NCI-H146 treated with DMSO at 0.1 percent for 48 hours (cell line): Measurements from ENCODE around the gene CHCHD3.

Experiments
- DNase-seq: peaks from one replicate; lab custom pipeline; 2025; ENCODE audit not compliant: unreplicated experiment; lab: John Stamatoyannopoulos, UW

The CHCHD3 gene

DNA sequence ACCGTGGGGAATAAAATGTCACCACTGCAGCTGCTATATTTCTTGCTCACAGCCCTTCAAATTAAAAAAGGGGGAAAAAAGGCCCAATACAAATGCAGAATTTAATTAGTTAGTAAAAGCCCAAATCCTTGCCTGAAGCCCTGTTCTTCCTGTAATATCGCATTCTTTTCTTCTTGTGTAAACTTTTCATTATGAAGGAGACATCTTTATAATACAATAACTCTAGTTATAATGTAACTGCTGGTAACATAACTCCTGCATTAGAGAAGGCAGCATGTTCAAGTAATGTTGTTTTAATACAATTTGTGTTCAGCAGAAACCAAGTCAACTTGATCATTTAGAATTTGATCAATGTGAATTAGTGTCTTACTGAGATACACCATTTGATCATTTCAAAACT lies 250.9 kb downstream of the CHCHD3 start:
- DNase-seq, result no peak

DNA sequence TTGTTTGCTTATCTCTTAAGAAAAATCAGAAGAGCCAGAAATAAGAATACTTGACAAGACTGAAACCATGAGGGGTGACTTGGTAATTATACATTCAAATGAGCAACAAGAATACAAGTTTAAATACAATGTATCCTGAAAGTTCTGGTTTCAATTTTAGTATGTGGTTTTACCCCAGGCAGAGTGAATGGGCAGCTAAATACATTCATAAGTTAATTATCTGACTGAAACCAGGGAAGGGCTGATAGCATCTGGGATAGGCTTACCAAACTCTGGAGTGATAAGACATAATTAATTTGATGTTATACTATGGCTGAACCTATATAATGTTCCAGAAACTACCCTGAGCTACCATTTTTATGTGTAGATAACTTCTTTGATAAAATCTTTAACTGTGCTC lies 253.4 kb downstream of the CHCHD3 start:
- DNase-seq, result no peak

DNA sequence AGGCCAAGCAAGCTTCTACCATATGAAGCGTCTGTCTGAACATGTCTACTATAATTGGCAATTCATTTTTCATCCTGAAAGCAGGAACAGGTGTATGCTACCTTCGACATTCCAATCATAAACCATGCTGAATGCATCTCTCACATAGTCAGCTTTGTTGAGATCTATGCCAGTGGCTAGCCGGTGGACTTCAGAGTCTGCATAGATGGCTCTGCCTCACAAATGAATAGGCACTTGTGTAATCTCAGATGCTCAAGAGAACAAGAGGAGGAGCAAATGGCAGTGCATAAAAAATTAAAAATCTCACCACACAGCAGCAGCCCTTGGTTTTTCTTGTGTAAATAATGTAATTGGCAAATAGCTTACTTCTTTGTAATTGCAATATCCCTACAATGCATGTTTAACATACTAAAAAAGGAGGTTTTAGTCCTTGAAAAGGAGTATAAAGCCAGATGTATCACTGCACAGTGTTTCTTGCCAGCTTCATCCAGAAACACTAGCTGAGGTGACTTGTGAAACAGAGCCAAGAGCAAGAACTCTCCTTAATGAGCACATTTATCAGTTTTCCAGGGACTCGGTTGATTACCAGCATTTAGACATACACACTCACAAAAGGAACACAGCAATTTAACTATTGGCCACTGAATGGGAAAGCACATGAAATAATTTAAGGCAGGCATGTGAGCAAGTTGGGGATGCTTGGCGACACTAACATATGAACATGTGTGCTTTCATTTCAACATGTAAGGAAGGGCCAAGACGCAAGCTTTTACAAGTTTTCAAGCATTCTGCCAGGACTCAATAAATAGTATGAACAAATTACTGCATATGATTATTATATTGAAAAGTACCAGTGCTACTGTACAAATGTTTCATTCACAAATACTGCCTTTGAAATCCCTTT lies 255.7 kb downstream of the CHCHD3 start:
- DNase-seq, result no peak

DNA sequence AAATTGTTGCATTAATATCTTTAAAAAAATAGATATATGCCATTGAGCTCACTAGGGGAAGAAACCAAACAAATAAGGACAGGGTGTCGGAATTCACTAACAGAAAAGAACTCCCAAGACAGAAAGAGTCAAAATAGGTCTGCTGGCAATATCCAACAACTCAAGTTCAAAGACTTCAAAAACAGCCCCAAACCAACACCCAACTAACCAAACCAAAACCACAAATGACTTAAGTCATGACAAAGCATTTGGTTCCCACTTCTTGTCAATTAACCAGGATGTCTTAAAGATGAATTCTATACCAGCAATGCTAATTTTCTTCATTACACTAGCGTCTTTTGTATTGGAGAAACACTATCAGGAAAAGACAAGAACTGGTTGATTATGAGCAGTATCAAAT lies 256.7 kb downstream of the CHCHD3 start:
- DNase-seq, result no peak

- DNase-seq, result no peak
Observed at GRCh38 chr7:132819648-132820047, 262.2 kb downstream of the CHCHD3 start.

GRCh38 chr7:132817949-132818348 lies 263.9 kb downstream of the CHCHD3 start:
- no peak for DNase-seq

DNA sequence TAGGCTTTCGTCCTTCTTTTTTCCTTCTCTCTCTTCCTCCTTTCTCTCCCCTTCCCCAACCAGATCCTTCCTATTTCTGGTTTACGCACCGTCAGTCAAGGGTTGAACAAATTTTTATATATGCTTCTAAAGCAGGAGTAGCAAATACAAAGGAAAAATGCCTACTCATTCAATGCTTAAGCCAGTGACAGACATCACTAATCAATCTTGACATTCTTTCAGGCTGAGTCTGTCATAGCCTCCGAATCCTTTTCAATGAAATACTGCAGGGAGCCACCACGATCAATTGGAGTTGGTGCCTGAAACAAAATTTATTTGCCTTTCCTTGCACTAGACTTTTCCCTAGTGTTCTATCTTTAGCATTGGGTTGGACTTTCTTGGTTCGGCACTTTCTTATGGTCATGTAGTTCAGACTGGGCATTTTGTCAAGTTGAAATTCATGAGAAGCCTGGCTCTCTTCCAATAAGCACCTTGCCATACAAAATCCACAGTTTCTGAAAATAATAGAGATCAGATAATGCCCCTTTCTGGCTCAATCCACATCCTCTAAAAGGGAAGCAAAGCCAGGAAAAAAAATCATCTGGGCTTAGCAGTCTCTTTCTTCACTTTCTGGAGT lies 266.1 kb downstream of the CHCHD3 start:
- DNase-seq, result no peak

GRCh38 chr7:132815130-132815529 lies 266.8 kb downstream of the CHCHD3 start:
- DNase-seq, result no peak

GRCh38 chr7:132810561-132810960 lies 271.3 kb downstream of the CHCHD3 start:
- no peak for DNase-seq

DNA sequence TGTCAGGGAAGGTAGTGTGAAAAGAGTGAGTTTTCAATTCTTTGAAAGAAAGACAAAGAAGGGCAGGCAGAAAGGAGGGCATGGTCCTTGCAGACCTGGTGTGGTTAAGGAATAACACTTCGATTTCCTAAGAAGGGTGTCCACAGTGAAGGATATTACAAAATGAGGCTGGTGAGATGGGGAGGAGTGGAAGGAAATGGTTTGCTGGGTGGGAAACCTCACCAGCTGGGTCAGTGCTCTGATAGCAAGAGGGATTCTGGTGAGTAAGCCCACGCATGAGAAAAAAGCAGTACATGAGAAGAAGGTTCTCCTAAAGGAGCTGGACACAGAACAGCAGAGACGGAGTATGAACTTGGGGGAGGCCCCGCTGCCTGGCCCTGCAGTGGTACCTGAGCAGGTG lies 275.1 kb downstream of the CHCHD3 start:
- DNase-seq, result no peak

DNA sequence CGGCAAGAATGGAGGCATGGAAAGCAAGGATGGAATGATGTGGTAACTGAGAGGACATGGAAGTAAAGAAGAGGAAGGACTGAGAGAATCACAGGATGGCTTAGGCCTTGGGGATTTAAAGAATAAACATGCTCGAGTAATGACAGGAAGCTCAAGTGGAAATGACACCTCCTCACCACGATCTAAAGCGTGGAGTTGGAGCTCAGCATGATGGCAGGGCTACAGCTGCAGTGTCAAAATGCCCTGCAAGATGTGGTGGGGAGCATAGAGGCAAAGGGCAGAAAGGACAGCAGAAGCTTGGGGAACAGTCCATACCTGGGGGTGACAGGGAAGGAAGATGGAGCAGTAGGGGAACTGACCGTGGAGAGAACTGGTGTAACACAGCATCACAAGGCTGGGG lies 276.1 kb downstream of the CHCHD3 start:
- DNase-seq, result no peak

GRCh38 chr7:132804849-132805485 lies 276.9 kb downstream of the CHCHD3 start:
- no peak for DNase-seq

DNA sequence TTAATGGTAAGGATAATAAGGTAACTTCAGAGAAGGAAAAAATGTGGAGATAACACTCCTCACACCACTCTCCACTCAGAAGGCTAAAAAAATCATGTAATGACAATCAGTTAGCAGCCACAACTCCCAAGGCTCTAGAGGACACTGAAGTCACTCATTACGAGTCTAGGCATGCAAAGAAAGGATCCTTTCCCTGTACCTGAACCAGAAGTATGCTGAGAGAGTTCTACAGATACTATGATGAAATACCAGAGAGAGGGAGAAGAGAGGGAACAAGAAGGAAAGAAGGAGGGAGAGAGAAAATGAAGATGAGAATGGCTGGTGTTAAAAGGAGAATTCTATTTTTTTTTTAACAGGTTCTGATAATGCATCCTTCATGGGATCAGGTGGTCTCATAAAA lies 281.4 kb downstream of the CHCHD3 start:
- no peak for DNase-seq

DNA sequence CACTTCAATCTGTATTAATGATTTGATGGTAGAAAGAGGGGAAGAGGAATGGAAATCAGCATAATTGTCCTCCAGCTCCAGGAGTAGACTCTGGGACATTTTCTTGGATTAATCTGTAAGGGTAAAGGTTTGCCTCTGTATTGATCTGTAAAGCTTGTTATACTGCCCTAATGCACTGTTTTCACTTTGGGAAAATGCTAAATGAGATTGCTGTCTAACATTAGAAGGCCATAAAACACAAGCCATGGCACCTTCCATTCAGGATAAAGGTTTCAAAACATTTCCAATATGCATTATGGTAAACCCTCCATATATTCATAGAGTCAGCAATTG lies 282.8 kb downstream of the CHCHD3 start:
- no peak for DNase-seq

DNA sequence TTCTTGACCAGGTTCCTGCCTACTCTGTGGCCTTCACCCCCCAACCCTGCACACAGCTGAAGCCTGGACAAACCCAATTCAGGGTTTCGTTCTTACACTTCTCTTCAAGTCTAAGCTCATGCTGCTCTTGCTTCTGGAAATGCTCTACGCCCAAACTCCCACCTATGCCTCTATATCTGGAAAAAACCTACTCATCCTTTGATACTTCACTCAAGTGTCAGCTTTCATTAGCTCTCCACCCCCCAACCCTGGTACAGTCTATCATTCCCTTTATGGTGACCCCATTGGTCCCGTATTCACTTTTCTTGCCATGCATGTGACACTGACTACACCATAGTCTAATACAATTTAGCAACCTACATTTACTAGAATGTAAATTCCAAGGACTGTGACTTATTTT lies 284.7 kb downstream of the CHCHD3 start:
- DNase-seq, result no peak

DNA sequence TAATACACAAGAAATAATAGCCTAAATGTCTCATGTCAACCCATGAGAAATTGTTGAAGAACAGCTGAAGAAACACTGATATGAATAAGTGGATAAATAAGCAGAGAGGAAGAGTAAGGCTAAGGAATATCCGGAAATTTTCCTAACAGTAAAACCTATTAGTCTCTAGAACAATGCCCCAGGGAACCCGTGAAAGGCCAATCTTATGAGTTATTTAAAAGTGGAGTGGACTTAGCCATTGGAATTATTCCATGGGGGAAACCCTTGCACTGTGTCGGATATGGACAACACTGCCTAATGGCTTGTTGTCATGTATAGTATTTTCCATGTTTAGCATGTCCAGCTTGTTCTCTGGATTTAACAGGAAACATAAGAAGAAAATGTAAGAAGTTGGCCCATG lies 288.4 kb downstream of the CHCHD3 start:
- DNase-seq, result no peak

- DNase-seq, result no peak
Observed at GRCh38 chr7:132791036-132791435, 290.9 kb downstream of the CHCHD3 start.

GRCh38 chr7:132790104-132790503 lies 291.8 kb downstream of the CHCHD3 start:
- no peak for DNase-seq

- DNase-seq, result no peak
Observed at GRCh38 chr7:132789281-132789680, 292.6 kb downstream of the CHCHD3 start.

GRCh38 chr7:132785870-132786269 lies 296.0 kb downstream of the CHCHD3 start:
- no peak for DNase-seq

DNA sequence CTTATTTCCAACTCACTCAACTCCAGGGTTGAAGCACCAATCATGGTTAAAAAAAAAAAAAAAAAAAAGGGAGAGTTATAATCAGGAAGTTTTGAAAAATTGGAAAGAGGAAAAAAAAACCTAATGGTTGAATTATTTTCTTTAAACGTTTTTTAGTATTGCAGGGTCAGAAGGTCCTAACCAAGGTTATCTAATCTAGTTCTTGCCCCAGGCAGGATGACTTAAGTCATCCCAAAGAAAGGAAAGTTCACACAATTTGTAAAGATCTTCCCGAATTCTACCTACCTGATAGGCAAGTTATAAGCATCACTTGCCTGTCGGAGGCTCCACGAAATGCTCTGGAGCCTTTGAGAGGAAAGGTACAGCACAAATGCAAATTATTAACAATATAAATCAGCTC lies 297.5 kb downstream of the CHCHD3 start:
- no peak for DNase-seq

DNA sequence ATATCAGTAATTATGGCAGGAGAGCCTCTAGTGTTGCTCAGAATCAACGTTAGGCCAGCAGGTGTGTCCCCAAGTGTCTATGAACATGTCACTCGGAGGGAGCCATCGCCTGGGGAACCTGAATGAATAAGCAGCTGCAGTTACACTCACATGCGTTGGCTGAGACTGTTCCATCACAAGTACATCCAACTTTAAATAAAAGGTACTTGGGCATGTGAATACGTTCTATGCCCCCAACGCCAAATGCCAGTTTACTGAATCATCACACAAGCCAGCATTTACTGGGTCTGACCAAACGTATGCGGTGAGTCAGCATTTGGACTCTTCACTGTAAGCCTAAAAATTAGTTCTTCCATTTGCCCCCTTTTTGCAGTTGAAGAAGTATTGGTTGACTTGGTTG lies 298.1 kb downstream of the CHCHD3 start:
- no peak for DNase-seq
